OCI-LY1 (cell line): ENCODE measurements around the gene ATF6B.

ENCODE experiments used
- H2AFZ ChIP-seq: fragments of 200-600 bp; sonication (generic), shearing (Covaris generic); 2 replicates; pipeline ENCODE4 v1.6.0; 2014; ENCODE audit warnings: antibody characterized with exemption, mild to moderate bottlenecking, low read length
- H3F3A ChIP-seq: fragments of 200-600 bp; sonication (generic), shearing (Covaris generic); 2 replicates; pipeline ENCODE4 v1.6.0; 2014; ENCODE audit warnings: mild to moderate bottlenecking, antibody characterized with exemption, low read length, moderate library complexity; ENCODE audit not compliant: insufficient read depth
- H3K27ac ChIP-seq: fragments of 200-600 bp; sonication (generic); 2 replicates; pipeline ENCODE4 v1.5.1; 2014; ENCODE audit warnings: low read length, mixed run types, mild to moderate bottlenecking, low read depth; ENCODE audit not compliant: poor library complexity, severe bottlenecking
- H3K27me3 ChIP-seq: fragments of 200-600 bp; sonication (generic); 2 replicates; pipeline ENCODE4 v1.6.0; 2014; ENCODE audit warnings: antibody characterized with exemption, mild to moderate bottlenecking, low read length, moderate library complexity; ENCODE audit not compliant: insufficient read depth
- H3K36me3 ChIP-seq: fragments of 200-600 bp; sonication (generic); 2 replicates; pipeline ENCODE4 v1.6.1; 2014; ENCODE audit warnings: mild to moderate bottlenecking, antibody characterized with exemption, low read length, moderate library complexity, mixed read lengths; ENCODE audit not compliant: insufficient read depth
- H3K4me1 ChIP-seq: fragments of 200-600 bp; sonication (generic); 2 replicates; pipeline ENCODE4 v1.5.1; 2014; ENCODE audit warnings: mild to moderate bottlenecking, low read length, moderate library complexity; ENCODE audit not compliant: insufficient read depth, severe bottlenecking
- H3K4me2 ChIP-seq: fragments of 200-600 bp; sonication (generic), shearing (Covaris generic); 2 replicates; pipeline ENCODE4 v1.6.1; 2014; ENCODE audit warnings: low read length
- H3K4me3 ChIP-seq: fragments of 200-600 bp; sonication (generic); 2 replicates; pipeline ENCODE4 v1.5.1; 2014; ENCODE audit warnings: low read length, low read depth, mild to moderate bottlenecking, mixed read lengths; ENCODE audit not compliant: poor library complexity, severe bottlenecking
- H3K79me2 ChIP-seq: fragments of 200-600 bp; shearing (Covaris generic); 2 replicates; pipeline ENCODE4 v1.6.1; 2016; ENCODE audit warnings: mixed run types, low read length, mixed read lengths; ENCODE audit not compliant: insufficient read depth
- H3K9ac ChIP-seq: fragments of 200-600 bp; sonication (generic), shearing (Covaris generic); 2 replicates; pipeline ENCODE4 v1.6.1; 2014; ENCODE audit warnings: mild to moderate bottlenecking, low read length, mixed read lengths
- H3K9me2 ChIP-seq: fragments of 200-600 bp; sonication (generic), shearing (Covaris generic); 2 replicates; pipeline ENCODE4 v1.6.1; 2014; ENCODE audit warnings: low read depth, mild to moderate bottlenecking, low read length, mixed read lengths
- H3K9me3 ChIP-seq: fragments of 200-600 bp; shearing (Covaris generic); 2 replicates; pipeline ENCODE4 v1.6.1; 2014; ENCODE audit warnings: low read length, mixed read lengths
- H4K20me1 ChIP-seq: fragments of 200-600 bp; sonication (generic), shearing (Covaris generic); 2 replicates; pipeline ENCODE4 v1.6.0; 2016; ENCODE audit warnings: mild to moderate bottlenecking, low read length; ENCODE audit not compliant: insufficient read depth
- CTCF ChIP-seq: fragments of 200-600 bp; sonication (generic), shearing (Covaris generic); IDR thresholded peaks from 2 replicates; pipeline ENCODE4 v1.5.1; 2017; ENCODE audit warnings: mild to moderate bottlenecking, antibody characterized with exemption, low read length, moderate library complexity, mixed read lengths
- EZH2 ChIP-seq: fragments of 200-600 bp; sonication (generic), shearing (Covaris generic); IDR thresholded peaks from 2 replicates; pipeline ENCODE4 v1.8.0; 2017; ENCODE audit warnings: borderline replicate concordance, mixed run types, mild to moderate bottlenecking, antibody characterized with exemption, low read length, moderate library complexity, mixed read lengths

ATF6B gene

GRCh38 chr6:32151863-32152768, 24.1 kb upstream of the ATF6B start, which contains the start of gene PRRT1:
Gene PRRT1 (minus strand): TSS chr6:32151939. CDS start chr6:32151827, 112 bp downstream.
- H3K4me2 ChIP-seq = no peak within 1 kb of the TSS; the same call in 1 of the 2 replicates
- H3K4me3 ChIP-seq = no peak within 1 kb of the TSS
- no peak within 1 kb of the TSS for H3K27ac ChIP-seq
- H4K20me1 ChIP-seq = no peaks in the 10 kb centered on the region
- H3K4me1 ChIP-seq = peaks cover 25% of the 10 kb centered on the region
- H3K9ac ChIP-seq = no peak within 1 kb of the TSS
- H2AFZ ChIP-seq = no peak within 1 kb of the TSS
- H3K9me3 ChIP-seq = no peaks in the 10 kb centered on the region
- TF ChIP-seq EZH2 (no peak), CTCF (no peak)
- H3K27me3 ChIP-seq = no peaks in the 10 kb centered on the region; the same call in 1 of the 2 replicates
- H3K9me2 ChIP-seq = no peaks in the 10 kb centered on the region
- H3K36me3 ChIP-seq = no peaks in the 10 kb centered on the region; the same call in 1 of the 2 replicates
- no peaks in the 10 kb centered on the region for H3K79me2 ChIP-seq
- 0 out of 2 replicates have a peak, but pooled peaks cover 4% of the 10 kb centered on the region for H3F3A ChIP-seq

GRCh38 chr6:32151181-32151862, 23.3 kb upstream of the ATF6B start:
- Histone ChIP-seq H3K9me3 (no peaks in the 10 kb centered on the region), H3K27me3 (no peaks in the 10 kb centered on the region; the same call in 1 of the 2 replicates), H2AFZ (no peak overlapping the region), H3K4me2 (no peak overlapping the region), H3K4me3 (no peak overlapping the region), H3K79me2 (no peaks in the 10 kb centered on the region), H3K9ac (no peak overlapping the region), H3F3A (0 out of 2 replicates have a peak, but pooled peaks cover 4% of the 10 kb centered on the region), H3K27ac (no peak overlapping the region), H4K20me1 (no peaks in the 10 kb centered on the region), H3K36me3 (no peaks in the 10 kb centered on the region; the same call in 1 of the 2 replicates), H3K4me1 (peaks cover 25% of the 10 kb centered on the region), H3K9me2 (no peaks in the 10 kb centered on the region)
- TF ChIP-seq CTCF (no peak), EZH2 (no peak)

- no peaks in the 10 kb centered on the region; the same call in 1 of the 2 replicates for H3K27me3 ChIP-seq
- no peaks in the 10 kb centered on the region for H4K20me1 ChIP-seq
- H3K9me3 ChIP-seq = no peaks in the 10 kb centered on the region
- peaks cover 20% of the 10 kb centered on the region for H3K4me1 ChIP-seq
- no peaks in the 10 kb centered on the region for H3K36me3 ChIP-seq
- H3K79me2 ChIP-seq = no peaks in the 10 kb centered on the region
- no peak for TF ChIP-seq EZH2
- no peak for TF ChIP-seq CTCF
- H3K4me3 ChIP-seq = no peak overlapping the region
- H3K9me2 ChIP-seq = no peaks in the 10 kb centered on the region
- no peak overlapping the region for H3K27ac ChIP-seq
- H3K9ac ChIP-seq = no peak overlapping the region
- H2AFZ ChIP-seq = no peak overlapping the region
- H3F3A ChIP-seq = 0 out of 2 replicates have a peak, but pooled peaks cover 4% of the 10 kb centered on the region
- no peak overlapping the region for H3K4me2 ChIP-seq
Observed at GRCh38 chr6:32149932-32150870, 22.2 kb upstream of the ATF6B start.
